SHP77 (cell line): ENCODE results near the gene FANCC.

Source experiments
- DNase-seq, 2 experiments: peaks; one replicate each; lab custom pipeline; 2025; lab: John Stamatoyannopoulos, UW

The FANCC gene

GRCh38 chr9:95070549-95071021 lies 246.9 kb downstream of the FANCC start:
- no peak for DNase-seq

- DNase-seq, result no peak
Observed at GRCh38 chr9:95067897-95068296, 249.6 kb downstream of the FANCC start.

DNA sequence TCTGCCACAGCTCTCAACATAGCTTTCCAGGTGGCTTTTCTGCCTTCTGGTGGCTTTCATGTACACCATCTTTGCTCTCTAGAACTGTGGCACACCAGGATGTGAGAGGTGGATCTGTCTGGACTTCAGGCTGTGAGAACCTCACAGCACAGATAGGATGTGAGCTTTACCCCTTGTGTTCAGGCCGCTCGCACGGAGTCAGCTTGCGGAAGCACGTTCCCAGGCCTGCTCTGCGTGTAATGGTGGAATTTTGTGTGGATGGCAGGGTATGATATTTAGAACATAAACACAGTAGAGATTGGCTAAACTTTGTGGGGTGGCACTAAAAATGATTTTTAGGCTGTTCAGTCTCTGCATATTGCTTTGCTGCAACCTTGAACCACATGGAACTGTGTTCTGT lies 250.5 kb downstream of the FANCC start:
- no peak for DNase-seq

DNA sequence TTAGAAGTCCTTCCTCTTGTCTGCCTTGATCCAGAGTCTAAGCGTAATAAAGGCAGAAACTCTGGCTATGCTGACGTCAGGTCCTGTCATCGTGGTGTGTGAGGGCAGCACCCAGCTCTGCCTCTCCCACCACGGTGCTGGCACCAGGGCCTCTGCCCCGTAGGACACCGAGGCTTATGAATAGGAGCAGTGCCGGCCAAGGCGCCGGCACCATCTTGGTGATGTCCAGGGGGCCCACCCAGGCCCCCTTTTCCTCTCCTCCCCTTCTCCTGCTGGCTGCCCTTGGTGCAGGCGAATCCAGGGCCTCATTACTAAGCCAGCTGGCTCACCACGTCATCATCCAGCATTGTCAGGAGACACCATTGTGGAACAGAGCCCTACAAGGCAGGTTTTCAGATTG lies 252.3 kb downstream of the FANCC start:
- DNase-seq, result no peak

- DNase-seq, result no peak
Observed at GRCh38 chr9:95063300-95063699, 254.2 kb downstream of the FANCC start.

DNA sequence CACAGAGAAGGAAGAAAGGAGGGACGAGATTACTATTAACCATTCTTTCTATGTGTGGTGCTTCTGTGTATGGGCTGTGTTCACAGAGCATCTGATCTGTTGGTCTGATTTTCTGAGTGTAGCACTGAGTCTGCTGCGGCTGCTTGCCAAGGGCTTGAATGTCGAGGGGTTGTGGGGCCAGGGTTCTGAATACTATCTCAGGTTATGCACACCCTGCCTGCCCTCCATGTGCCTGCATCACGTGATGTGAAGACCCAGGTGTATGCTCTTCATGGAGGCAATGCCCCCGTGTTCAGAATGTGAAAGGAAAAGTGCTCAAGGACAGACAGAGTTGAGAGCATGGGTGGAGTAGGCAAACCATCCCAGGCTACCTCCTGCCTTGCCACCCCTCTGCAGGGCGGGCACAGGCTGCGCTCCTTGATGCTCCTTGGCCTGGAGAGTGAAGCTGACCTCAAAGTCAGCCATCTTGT lies 254.9 kb downstream of the FANCC start:
- DNase-seq, result no peak

GRCh38 chr9:95061916-95062595 lies 255.5 kb downstream of the FANCC start:
- no peak for DNase-seq

DNA sequence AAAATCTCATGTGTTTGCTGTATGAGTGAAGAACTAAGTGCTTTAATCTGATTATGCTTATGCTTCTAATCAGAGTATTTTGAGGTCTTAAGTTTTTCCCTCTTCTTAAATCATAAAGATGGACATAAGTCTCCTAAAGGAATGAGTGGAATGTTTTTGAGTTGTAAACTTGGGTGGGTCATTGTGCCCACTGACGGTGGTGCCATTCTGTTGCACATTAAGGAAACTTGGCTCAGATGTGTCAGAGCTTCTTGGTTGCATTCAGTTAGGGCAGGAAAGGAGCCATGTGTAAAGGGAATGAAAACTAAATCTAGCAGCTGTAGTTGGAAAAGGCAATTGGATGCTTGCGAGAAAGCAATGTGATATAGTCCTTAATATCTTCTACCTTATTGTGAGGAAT lies 256.6 kb downstream of the FANCC start:
- DNase-seq, result no peak

GRCh38 chr9:95060234-95060633 lies 257.3 kb downstream of the FANCC start:
- no peak for DNase-seq

GRCh38 chr9:95058795-95059386 lies 258.6 kb downstream of the FANCC start:
- DNase-seq, result no peak

DNA sequence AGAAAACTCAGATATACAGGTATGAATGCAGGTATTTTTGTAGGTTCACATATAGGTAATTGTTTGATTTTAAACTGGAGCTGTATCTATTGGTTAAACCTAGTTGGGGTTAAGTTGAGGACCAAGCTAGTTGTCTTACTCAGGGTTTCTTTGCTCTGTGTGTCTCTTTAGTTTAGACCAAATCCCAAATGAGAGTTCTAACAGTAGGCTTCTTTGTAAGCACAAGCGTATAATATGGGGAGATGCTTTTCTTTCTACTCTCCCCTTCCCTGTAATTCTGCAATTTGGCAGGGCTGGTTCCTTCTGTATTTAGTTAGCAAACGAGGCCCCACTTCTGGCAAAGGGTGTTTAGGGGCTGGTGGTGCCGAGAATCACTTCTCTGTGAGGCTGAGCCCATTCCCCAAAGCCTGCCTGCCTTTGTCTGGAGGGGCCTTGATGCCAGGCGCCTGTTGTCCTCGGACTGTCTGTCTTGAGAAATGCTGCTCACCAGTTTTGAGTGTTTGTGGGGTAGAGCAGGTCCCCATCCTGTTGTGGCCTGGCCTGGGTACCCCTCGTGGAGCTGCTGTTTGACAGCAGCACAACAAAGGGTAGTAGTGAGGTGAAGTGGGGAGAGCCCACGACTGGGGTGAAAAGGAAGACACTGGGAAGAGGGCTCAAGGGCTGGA lies 259.3 kb downstream of the FANCC start:
- no peak for DNase-seq

GRCh38 chr9:95057101-95057500 lies 260.4 kb downstream of the FANCC start:
- DNase-seq, result no peak

GRCh38 chr9:95055851-95056551 lies 261.5 kb downstream of the FANCC start:
- DNase-seq, result no peak

DNA sequence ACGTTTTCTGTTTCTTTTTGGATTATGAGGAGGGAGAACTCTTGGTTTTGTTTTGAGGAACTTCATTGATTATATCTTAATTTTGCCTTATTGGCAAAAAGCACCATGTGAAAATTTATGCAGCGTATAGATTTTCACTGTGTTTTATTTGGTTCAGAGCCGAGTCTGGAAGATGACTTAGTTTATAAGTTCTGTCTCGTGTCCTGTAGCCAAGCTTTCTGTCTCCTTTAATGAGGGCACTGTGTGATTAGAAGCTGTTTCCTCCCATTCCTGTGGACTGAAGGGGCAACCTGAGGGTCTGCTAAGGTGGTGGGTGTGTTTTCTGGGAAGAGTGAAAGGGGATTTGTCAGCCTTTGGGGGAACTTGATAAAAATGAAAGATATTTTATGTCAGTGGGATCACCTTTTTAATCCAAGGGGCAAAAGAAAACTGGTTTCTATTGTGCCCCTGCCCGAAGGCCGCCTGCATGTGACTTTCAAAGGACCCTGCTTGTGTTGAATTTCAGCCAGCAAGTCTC lies 262.1 kb downstream of the FANCC start:
- no peak for DNase-seq

GRCh38 chr9:95053611-95054570 lies 263.6 kb downstream of the FANCC start:
- no peak for DNase-seq

DNA sequence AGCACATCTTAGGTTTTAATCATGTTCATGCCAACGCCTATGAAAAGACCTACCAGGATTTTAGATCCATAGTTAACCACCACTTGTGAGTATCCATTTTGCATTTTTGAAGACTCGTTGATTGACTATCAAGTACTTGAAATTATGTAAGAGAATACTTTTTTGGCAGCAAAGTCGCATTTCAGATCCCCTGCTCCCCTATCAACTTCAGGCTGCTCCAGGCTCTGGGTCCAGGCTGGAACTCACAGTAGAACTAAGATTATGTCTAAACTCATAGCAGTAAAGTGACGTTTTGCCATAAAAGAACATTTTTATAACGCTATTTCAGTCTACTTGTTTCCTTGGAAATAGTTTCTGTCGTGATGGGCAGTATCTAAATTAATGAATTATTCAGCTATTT lies 267.7 kb downstream of the FANCC start:
- DNase-seq, result no peak
